Psoas muscle (tissue), 8 donors: ENCODE results near the gene MCM5. TPM values are rescaled to one million over a fixed set of nuclear protein-coding genes. Genes with fewer than 3 reads are reported as not detected.

Experiments used
- ATAC-seq, 4 donors: fragments of 200-7000 bp; cut with Tn5 transposase; one replicate each; pipeline ENCODE4 v1.9.1; 2020; ENCODE audit warnings: moderate library complexity in 3 of 4, mild to moderate bottlenecking in 2 of 4
- DNase-seq, 2 donors: peaks; one replicate each; pipeline ENCODE4 v3.0.0-alpha.2; 2020
- H3K27ac ChIP-seq: fragments of 200-600 bp; one replicate; pipeline ENCODE4 v1.8.0; 2022
- H3K27me3 ChIP-seq, 3 donors: fragments of 200-600 bp in 1 of 3; one replicate each; pipeline versions ENCODE4 v1.6.1 to v1.8.0; 2013 to 2022; ENCODE audit warnings: low read length in 2 of 3, mild to moderate bottlenecking in 2 of 3, moderate library complexity in 1 of 3; ENCODE audit not compliant: insufficient read depth in 3 of 3
- H3K36me3 ChIP-seq, 2 donors: fragments of 200-600 bp in 1 of 2; one replicate each; pipeline versions ENCODE4 v1.6.1 to v1.8.0; 2013 to 2022; ENCODE audit warnings: low read depth in 1 of 2, mild to moderate bottlenecking in 1 of 2, moderate library complexity in 1 of 2; ENCODE audit not compliant: insufficient read depth in 1 of 2
- H3K4me1 ChIP-seq: fragments of 200-600 bp; one replicate; pipeline ENCODE4 v1.8.0; 2022
- H3K4me3 ChIP-seq: fragments of 200-600 bp; one replicate; pipeline ENCODE4 v1.8.0; 2022; ENCODE audit warnings: mild to moderate bottlenecking
- H3K9me3 ChIP-seq: fragments of 200-600 bp; one replicate; pipeline ENCODE4 v1.8.0; 2022
- CTCF ChIP-seq: fragments of 200-600 bp; IDR thresholded peaks from one replicate; pipeline ENCODE4 v1.8.0; 2022; ENCODE audit warnings: antibody characterized with exemption
- WGBS, 3 donors: extraction: QIAGEN DNeasy Blood & Tissue Kit; methylation state at CpG; one replicate each; pipeline versions ENCODE4 v1.1.6 to v1.1.7; 2013; 5-methylcytosine and 5-hydroxymethylcytosine counted together
- intact Hi-C, 2 donors: fragments of 100-400 bp; cut with DNase I; formaldehyde crosslinking; loops; one replicate each; pipeline versions ENCODE4 v1.11.0 to v1.14.2; 2022
- polyA plus RNA-seq, 3 donors: library from polyadenylated mRNA; stranded (reverse); fragments of 200-250 nt; gene quantifications; one replicate each; pipeline ENCODE4 v1.2.3, GENCODE V29; 2013
- total RNA-seq, 4 donors: library from RNA; stranded (reverse); fragmentation: NEBNext Ultra II Directional in 2 of 4; extraction: Animal tissue kit (Norgen Biotek cat#: 25700) in 2 of 4; gene quantifications; one replicate each; pipeline versions ENCODE4 v1.2.1 to v1.2.4, GENCODE V29; 2021 to 2023
- donor health status: healthy with polysubstance abuse.
- donor health status: DM: no; HTN: no; CAD: no; lungs with moderate emphysema.
- donor health status: Bipolar disorder and iron deficiency.
- donor health status: healthy.
- donor health status: DM: yes; HTN: yes; CAD: no.
- donor health status: DM: no; HTN: no; CAD: no.
- donor health status: DM: no; HTN: no; CAD: no.
- donor health status: DM: yes; HTN: yes; CAD: no.

The MCM5 gene
- total and polyA plus RNA-seq, 7 donors = 6.4 to 13.6 (median 9.1) TPM

DNA sequence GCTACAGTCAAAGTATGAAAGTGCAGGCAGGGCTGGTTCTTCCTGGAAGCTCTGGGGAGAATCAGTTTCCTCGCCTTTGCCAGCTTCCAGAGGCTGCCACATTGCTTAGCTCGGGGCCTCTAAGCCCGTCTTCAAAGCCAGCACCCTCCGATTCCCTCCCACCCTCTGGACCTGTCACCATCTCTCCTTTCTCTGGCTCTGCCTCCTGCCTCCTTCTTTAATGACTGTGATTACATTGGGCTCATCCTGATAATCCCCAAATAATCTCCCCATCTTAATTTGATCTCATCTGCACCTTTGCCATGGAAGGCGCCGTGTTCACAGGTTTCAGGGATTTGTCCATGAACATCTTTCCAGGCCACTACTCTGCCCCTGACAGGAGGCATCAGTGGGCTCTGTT, 42.5 kb downstream of the MCM5 start:
- Histone ChIP-seq H3K4me1 (no peaks in the 10 kb centered on the region), H3K36me3 (no peaks in the 10 kb centered on the region), H3K27ac (no peak overlapping the region), H3K27me3 (no peaks in the 10 kb centered on the region), H3K9me3 (no peaks in the 10 kb centered on the region), H3K4me3 (no peak overlapping the region)
- ATAC-seq = no peak
- DNase-seq = no peak
- WGBS, 3 donors = 54 to 78% (median 63%) methylated on average over 6 of the region's 6 CpGs
- intact Hi-C loops = loop anchor here in 1 of 2 donors (5.0 kb wide), 1 partner anchor 135 kb away; no protein-coding TSS in a partner anchor
- no peak for TF ChIP-seq CTCF

GRCh38 chr22:35443338-35443737, 43.4 kb downstream of the MCM5 start:
- Histone ChIP-seq H3K27me3 (no peaks in the 10 kb centered on the region), H3K9me3 (no peaks in the 10 kb centered on the region), H3K27ac (no peak overlapping the region), H3K36me3 (no peaks in the 10 kb centered on the region), H3K4me1 (no peaks in the 10 kb centered on the region), H3K4me3 (no peak overlapping the region)
- ATAC-seq (no peak), DNase-seq (no peak)
- intact Hi-C loops = loop anchor here in 1 of 2 donors (5.0 kb wide), 1 partner anchor 134 kb away; no protein-coding TSS in a partner anchor
- WGBS, 3 donors = 79 to 84% (median 81%) methylated on average over 6 of the region's 6 CpGs
- no peak for TF ChIP-seq CTCF

- no peaks in the 10 kb centered on the region for H3K9me3 ChIP-seq
- 77 to 80% (median 79%) methylated on average over 11 of the region's 11 CpGs for WGBS, 3 donors
- no peak overlapping the region for H3K4me3 ChIP-seq
- no peaks in the 10 kb centered on the region for H3K36me3 ChIP-seq
- intact Hi-C loops = loop anchor here in 1 of 2 donors (5.0 kb wide), 1 partner anchor 133 kb away; no protein-coding TSS in a partner anchor
- ATAC-seq (no peak), DNase-seq (no peak)
- no peak for TF ChIP-seq CTCF
- H3K27ac ChIP-seq = no peak overlapping the region
- no peaks in the 10 kb centered on the region for H3K27me3 ChIP-seq
- no peaks in the 10 kb centered on the region for H3K4me1 ChIP-seq
Measured at GRCh38 chr22:35443790-35444684, 44.1 kb downstream of the MCM5 start.

GRCh38 chr22:35444685-35445399, 44.9 kb downstream of the MCM5 start:
- Histone ChIP-seq H3K27ac (no peak overlapping the region), H3K36me3 (no peaks in the 10 kb centered on the region), H3K4me3 (no peak overlapping the region), H3K27me3 (no peaks in the 10 kb centered on the region), H3K4me1 (no peaks in the 10 kb centered on the region), H3K9me3 (no peaks in the 10 kb centered on the region)
- intact Hi-C loops = loop anchor here in 1 of 2 donors (5.0 kb wide), 1 partner anchor 132 kb away; no protein-coding TSS in a partner anchor
- 93 to 95% (median 94%) methylated on average over 12 to 13 of the region's 13 CpGs for WGBS, 3 donors
- ATAC-seq = no peak
- no peak for DNase-seq
- TF ChIP-seq CTCF = no peak
